ENCODE measurements around the gene FALEC. TPM values are rescaled to one million over a fixed set of nuclear protein-coding genes. Genes with fewer than 3 reads are reported as not detected.
"Not testable (repeated sequence)": the region's sequence is repeated elsewhere in the genome, so short reads cannot be mapped to it uniquely, and the experiment has no call there.

Gene FALEC
- total RNA-seq, 1 experiment from 2014 or later, result not detected

- DNase-seq (ENCODE audit: low read depth), result no peak
These were observed 43.5 kb downstream of the FALEC start for GRCh38 chr1:150558761-150559655.

DNA sequence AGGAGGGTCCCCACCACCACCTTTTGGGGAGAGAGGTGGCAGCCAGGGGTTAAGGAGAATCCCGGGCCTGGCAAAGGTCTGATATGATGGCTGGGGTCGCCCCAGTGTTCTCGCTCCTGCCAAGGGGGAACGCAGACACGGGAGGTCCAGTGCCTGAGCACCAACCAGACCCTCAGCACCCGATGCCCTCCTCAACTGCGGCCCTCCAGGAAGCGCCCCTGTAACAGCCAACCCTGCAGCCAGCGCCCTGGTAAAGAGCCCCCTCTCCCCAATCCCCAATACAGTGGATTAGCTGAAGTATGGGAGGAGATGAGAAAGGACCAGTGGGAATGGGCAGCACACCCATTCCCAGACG lies 44.1 kb downstream of the FALEC start:
- DNase-seq (ENCODE audit: low read depth), result no peak

GRCh38 chr1:150560011-150560438 lies 44.5 kb downstream of the FALEC start:
- peak; percentile 65 for DNase-seq (ENCODE audit: low read depth)

DNA sequence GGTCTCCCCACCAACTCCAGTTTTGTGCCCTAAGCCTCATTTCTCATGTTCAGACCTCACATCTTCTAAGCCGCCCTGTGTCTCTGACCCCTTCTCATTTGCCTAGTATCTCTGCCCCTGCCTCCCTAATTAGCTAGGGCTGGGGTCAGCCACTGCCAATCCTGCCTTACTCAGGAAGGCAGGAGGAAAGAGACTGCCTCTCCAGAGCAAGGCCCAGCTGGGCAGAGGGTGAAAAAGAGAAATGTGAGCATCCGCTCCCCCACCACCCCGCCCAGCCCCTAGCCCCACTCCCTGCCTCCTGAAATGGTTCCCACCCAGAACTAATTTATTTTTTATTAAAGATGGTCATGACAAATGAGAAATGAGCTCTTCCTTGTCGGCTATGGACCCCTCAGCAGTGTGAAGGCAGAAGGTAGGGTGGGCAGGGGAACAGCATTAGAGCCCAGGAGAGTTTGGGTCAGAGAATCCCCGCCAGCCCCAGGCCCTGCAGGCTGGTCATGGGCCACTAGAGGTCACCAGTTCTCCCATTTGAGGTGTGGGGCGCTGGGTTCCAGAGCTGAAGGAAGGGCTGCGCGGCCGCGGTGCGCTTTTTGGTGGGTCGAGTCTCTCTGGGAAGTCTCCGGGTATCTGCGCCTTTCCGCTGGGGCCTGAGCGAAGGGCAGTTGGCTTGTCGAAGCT lies 45.2 kb downstream of the FALEC start:
- DNase-seq (ENCODE audit: low read depth), result no peak

GRCh38 chr1:150561254-150561973 lies 45.9 kb downstream of the FALEC start:
- peak; percentile 99 for DNase-seq (ENCODE audit: low read depth)

GRCh38 chr1:150561974-150562445 lies 46.5 kb downstream of the FALEC start:
- peak; percentile 90 for DNase-seq (ENCODE audit: low read depth)

GRCh38 chr1:150562446-150563339 lies 47.1 kb downstream of the FALEC start:
- peak; percentile 67 for DNase-seq (ENCODE audit: low read depth)

DNA sequence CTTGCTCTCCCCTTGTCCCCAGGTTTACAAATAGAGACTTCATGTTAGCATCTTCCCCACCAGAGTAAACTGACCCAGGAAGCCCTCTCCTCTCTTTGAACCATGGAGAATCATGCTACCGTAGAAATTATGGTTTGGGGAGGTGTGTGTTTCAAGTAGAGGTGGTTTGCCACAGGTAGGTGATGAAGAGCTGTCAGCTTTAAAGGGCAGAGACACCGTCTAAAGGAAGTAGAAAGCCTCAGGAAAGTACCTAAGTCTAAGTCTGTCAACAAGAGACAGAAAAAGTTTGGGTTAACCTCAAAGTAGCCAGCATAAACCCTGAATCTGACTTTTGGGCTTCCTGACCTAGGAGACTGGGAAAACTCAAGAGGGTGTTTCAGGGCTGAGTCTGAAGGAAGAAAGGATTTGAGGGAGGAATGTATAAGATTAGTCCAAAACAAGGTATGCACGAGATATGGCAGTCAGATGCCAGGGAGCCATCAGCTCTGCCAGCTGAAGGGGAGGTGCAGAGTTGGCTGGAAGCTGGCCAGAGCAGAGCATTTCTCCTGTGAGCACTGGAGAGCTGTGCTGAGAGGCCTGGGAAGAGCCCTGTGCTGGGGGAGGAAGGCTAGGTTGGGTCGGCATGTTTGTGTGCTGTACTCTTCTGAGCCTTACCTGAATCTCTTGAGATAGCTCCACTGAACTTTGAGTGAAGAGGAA lies 47.9 kb downstream of the FALEC start:
- DNase-seq (ENCODE audit: low read depth), result peak; percentile 62

- peak; percentile 62 for DNase-seq (ENCODE audit: low read depth)
These were observed 48.8 kb downstream of the FALEC start for GRCh38 chr1:150564051-150564991.

DNA sequence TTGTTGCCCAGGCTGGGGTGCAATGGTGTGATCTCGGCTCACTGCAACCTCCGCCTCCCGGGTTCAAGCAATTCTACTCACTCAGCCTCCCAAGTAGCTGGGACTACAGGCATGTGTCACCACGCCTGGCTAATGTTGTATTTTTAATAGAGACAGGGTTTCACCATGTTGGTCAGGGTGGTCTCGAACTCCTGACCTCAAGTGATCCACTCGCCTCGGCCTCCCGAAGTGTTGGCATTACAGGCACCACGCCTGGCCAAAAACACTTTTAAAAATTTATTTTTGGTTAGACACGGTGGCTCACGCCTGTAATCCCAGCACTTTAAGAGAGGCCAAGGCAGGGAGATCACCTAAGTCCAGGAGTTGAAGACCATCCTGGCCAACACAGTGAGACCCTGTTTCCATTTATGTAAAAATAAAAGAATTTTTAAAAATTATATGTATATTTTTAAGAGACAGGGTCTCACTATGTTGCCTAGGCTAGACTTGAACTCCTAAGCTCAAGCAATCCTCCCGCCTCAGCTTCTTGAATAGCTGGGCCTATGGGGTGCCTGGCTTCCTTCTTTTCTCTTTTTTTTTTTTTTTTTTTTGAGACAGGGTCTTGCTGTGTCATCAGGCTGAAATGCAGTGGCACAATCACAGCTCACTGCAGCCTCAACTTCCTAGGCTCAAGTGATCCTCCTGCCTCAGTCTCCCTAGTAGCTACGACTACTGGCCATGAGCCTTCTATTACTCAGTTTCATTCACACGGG lies 49.9 kb downstream of the FALEC start:
- not testable (repeated sequence) for DNase-seq (ENCODE audit: low read depth)

GRCh38 chr1:150566589-150567340 lies 51.2 kb downstream of the FALEC start:
- DNase-seq (ENCODE audit: low read depth), result no peak

- DNase-seq (ENCODE audit: low read depth), result no peak
These were observed 51.8 kb downstream of the FALEC start for GRCh38 chr1:150567341-150567716.

- peak; percentile 99 for DNase-seq (ENCODE audit: low read depth)
These were observed 52.4 kb downstream of the FALEC start for GRCh38 chr1:150567717-150568593.

- DNase-seq (ENCODE audit: low read depth), result no peak
These were observed 53.0 kb downstream of the FALEC start for GRCh38 chr1:150568594-150568966.

DNA sequence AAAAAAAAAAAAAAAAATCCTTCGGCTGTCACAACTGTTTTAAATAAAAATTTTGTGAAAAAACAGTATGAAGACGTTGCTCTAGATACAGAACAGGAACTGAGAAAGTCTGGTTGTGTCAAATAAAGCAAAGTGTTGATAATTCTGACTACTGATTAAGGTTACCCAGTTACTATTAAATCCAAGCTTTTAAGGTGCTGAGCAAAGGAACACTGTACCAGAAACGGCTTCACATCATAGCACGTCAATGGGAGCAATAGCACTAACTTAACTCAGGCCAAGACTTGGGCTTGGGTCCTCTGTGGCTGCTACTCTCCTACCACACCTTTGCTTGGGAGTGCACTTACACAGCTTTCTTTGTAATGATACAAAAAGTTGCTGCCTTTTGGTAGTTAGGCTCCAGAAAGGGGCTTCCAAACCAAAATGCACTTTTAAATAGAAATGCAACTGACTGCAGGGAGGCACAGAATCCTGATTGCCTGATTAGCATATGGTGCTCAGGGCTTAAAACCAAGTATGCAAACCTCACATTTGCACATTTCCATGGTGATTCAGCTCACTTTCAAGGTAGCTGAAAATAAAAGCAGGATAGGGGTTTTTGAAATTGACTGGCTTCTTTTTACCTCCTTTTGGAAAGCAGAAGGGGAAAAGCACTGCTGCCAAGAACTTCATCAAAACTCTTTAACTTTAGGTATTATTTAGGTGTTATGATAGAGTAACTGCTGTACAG lies 57.5 kb downstream of the FALEC start:
- DNase-seq (ENCODE audit: low read depth), result no peak

GRCh38 chr1:150573648-150574071 lies 58.1 kb downstream of the FALEC start:
- DNase-seq (ENCODE audit: low read depth), result not testable (repeated sequence)
